Right lobe of liver (tissue), 6 donors: Measurements from ENCODE around the gene AKAP8L. TPM values are rescaled to one million over a fixed set of nuclear protein-coding genes. Genes with fewer than 3 reads are reported as not detected.

ENCODE experiments used
- ATAC-seq, 4 donors: fragments of 200-7000 bp; cut with Tn5 transposase; one replicate each; pipeline ENCODE4 v1.9.1; 2020; ENCODE audit warnings: mild to moderate bottlenecking in 4 of 4, moderate library complexity in 4 of 4
- DNase-seq, 3 donors: peaks; one replicate each; pipeline ENCODE4 v3.0.0-alpha.2; 2020
- H3K27ac ChIP-seq, 3 donors: fragments of 200-600 bp; one replicate each; pipeline ENCODE4 v1.8.0; 2022
- H3K27me3 ChIP-seq, 2 donors: fragments of 200-600 bp; one replicate each; pipeline ENCODE4 v1.8.0; 2022
- H3K36me3 ChIP-seq, 4 donors: fragments of 200-600 bp; sonication (generic) in 1 of 4; one replicate each; pipeline versions ENCODE4 v1.5.1 to v1.8.0; 2017 to 2022; ENCODE audit warnings: control low read depth in 1 of 4
- H3K4me1 ChIP-seq, 4 donors: fragments of 200-600 bp; sonication (generic) in 1 of 4; one replicate each; pipeline versions ENCODE4 v1.5.1 to v1.8.0; 2017 to 2022; ENCODE audit warnings: control low read depth in 1 of 4
- H3K4me3 ChIP-seq, 3 donors: fragments of 200-600 bp; one replicate each; pipeline ENCODE4 v1.8.0; 2022
- H3K9me3 ChIP-seq, 4 donors: fragments of 200-600 bp; sonication (generic) in 1 of 4; one replicate each; pipeline versions ENCODE4 v1.5.1 to v1.8.0; 2017 to 2022; ENCODE audit warnings: control low read depth in 1 of 4
- CTCF ChIP-seq, 4 donors: fragments of 200-600 bp in 3 of 4; fragments of 450-650 bp in 1 of 4; IDR thresholded peaks; one replicate each; pipeline versions ENCODE4 v1.5.1 to v1.8.0; 2016 to 2022; ENCODE audit warnings: antibody characterized with exemption in 4 of 4, mild to moderate bottlenecking in 2 of 4
- POLR2A ChIP-seq: fragments of 450-650 bp; IDR thresholded peaks from one replicate; pipeline ENCODE4 v1.6.1; 2017; ENCODE audit warnings: antibody characterized with exemption, mild to moderate bottlenecking
- WGBS: methylation state at CpG from one replicate; pipeline ENCODE4 v1.1.6; 2018; ENCODE audit warnings: low coverage, low lambda C conversion rate; ENCODE audit not compliant: insufficient coverage; ENCODE audit errors: missing lambda C conversion rate; 5-methylcytosine and 5-hydroxymethylcytosine counted together
- intact Hi-C, 2 donors: fragments of 100-400 bp; cut with DNase I; formaldehyde crosslinking; loops; one replicate each; pipeline versions ENCODE4 v1.11.2 to v1.14.1; 2022
- total RNA-seq, 6 experiments: library from RNA; depleted of rRNA in 2 of 6; stranded (reverse); fragments of >200 nt in 2 of 6; fragmentation: NEBNext Ultra II Directional in 3 of 6; extraction: Animal tissue kit (Norgen Biotek cat#: 25700) in 3 of 6; gene quantifications; one replicate each; pipeline versions ENCODE4 v1.1.0 to v1.2.4, GENCODE V29; 2016 to 2023
- donor health status: DM: no; HTN: yes; CAD: no.
- donor health status: DM: no; HTN: no; CAD: no.
- donor health status: DM: no; HTN: no; CAD: no.
- donor health status: DM: no; HTN: yes; CAD: no.
- donor health status: DM: no; HTN: yes; CAD: no.

AKAP8L gene
- total RNA-seq, 6 experiments from 2014 or later = 27.4 to 69.4 (median 49.6) TPM

GRCh38 chr19:15421721-15422260 is 3.0 kb upstream of the AKAP8L start:
- H3K36me3 ChIP-seq = peaks cover 0 to 29% (median 6%) of the 10 kb centered on the region in 4 donors
- peaks cover 2 to 36% (median 16%) of the 10 kb centered on the region in 4 donors for H3K4me1 ChIP-seq
- H3K27ac ChIP-seq = peak overlapping the region; percentile 57 to 90 (median 89)
- no peaks in the 10 kb centered on the region for H3K27me3 ChIP-seq
- H3K4me3 ChIP-seq = no peak overlapping the region
- ATAC-seq = peak; percentile 31 to 45 (median 38)
- 47% methylated on average over 15 of the region's 15 CpGs for WGBS
- intact Hi-C loops = no loop called here
- no peaks in the 10 kb centered on the region for H3K9me3 ChIP-seq
- DNase-seq = peak; percentile 85 to 95 (median 92)
- TF ChIP-seq POLR2A = no peak
- no peak for TF ChIP-seq CTCF (IDR thresholded peaks at IDR 0.05)

GRCh38 chr19:15421136-15421695 is 2.4 kb upstream of the AKAP8L start:
- intact Hi-C loops = no loop called here
- peak in 1 of 3 donors; percentile 46 for DNase-seq
- Histone ChIP-seq H3K4me1 (peaks cover 0 to 37% (median 17%) of the 10 kb centered on the region in 4 donors), H3K27ac (peak overlapping the region; percentile 40 to 90 (median 89)), H3K27me3 (no peaks in the 10 kb centered on the region), H3K9me3 (no peaks in the 10 kb centered on the region), H3K4me3 (no peak overlapping the region), H3K36me3 (peaks cover 0 to 29% (median 6%) of the 10 kb centered on the region in 4 donors)
- WGBS = 64% methylated on average over 12 of the region's 12 CpGs
- ATAC-seq = no peak
- no peak for TF ChIP-seq POLR2A
- no peak for TF ChIP-seq CTCF (IDR thresholded peaks at IDR 0.05)

- WGBS = 30% methylated on average over 16 of the region's 16 CpGs
- TF ChIP-seq CTCF (IDR thresholded peaks at IDR 0.05) (peak in 1 of 4 donors; percentile 2), POLR2A (no peak)
- Histone ChIP-seq H3K4me1 (peaks cover 0 to 44% (median 17%) of the 10 kb centered on the region in 4 donors), H3K27ac (peak overlapping the region in 1 of 3 donors; percentile 34), H3K27me3 (no peaks in the 10 kb centered on the region), H3K4me3 (peak overlapping the region; percentile 34 to 100 (median 100)), H3K36me3 (peaks cover 0 to 20% (median 2%) of the 10 kb centered on the region in 4 donors), H3K9me3 (no peaks in the 10 kb centered on the region)
- intact Hi-C loops = no loop called here
- no peak for DNase-seq
- no peak for ATAC-seq
Measured at GRCh38 chr19:15419413-15420025, 731 bp upstream of the AKAP8L start.

GRCh38 chr19:15418231-15418578 is 583 bp downstream of the AKAP8L start:
- ATAC-seq = no peak
- WGBS = under 1% methylated on average over 15 of the region's 16 CpGs
- TF ChIP-seq CTCF (IDR thresholded peaks at IDR 0.05) (no peak), POLR2A (no peak)
- DNase-seq = peak in 1 of 3 donors; percentile 52
- H3K4me3 ChIP-seq = peak overlapping the region; percentile 99 to 100 (median 100)
- no peaks in the 10 kb centered on the region for H3K27me3 ChIP-seq
- H3K27ac ChIP-seq = peak overlapping the region; percentile 67 to 80 (median 78)
- peaks cover 0 to 7% (median 0%) of the 10 kb centered on the region in 4 donors for H3K36me3 ChIP-seq
- intact Hi-C loops = no loop called here
- H3K9me3 ChIP-seq = no peaks in the 10 kb centered on the region
- H3K4me1 ChIP-seq = peaks cover 0 to 57% (median 19%) of the 10 kb centered on the region in 4 donors
